Upper lobe of left lung (tissue), 4 donors: ENCODE results near the gene RERE.

Experiments
- EP300 ChIP-seq, 4 donors: sonication (generic); formaldehyde crosslinking; IDR thresholded peaks; one replicate each; pipeline ENCODE4 v1.5.1; 2017; ENCODE audit warnings: antibody characterized with exemption in 4 of 4, control low read depth in 2 of 4
- POLR2A ChIP-seq, 4 donors: fragments of 450-650 bp; IDR thresholded peaks; one replicate each; pipeline ENCODE4 v1.5.1; 2016 to 2017; ENCODE audit warnings: antibody characterized with exemption in 4 of 4, mild to moderate bottlenecking in 2 of 4
- POLR2AphosphoS5 ChIP-seq, 2 donors: sonication (generic); formaldehyde crosslinking; IDR thresholded peaks; one replicate each; pipeline ENCODE4 v1.5.1; 2017; ENCODE audit warnings: antibody characterized with exemption in 2 of 2
- TF ChIP-seq, protein P1 (sequence below), 6 experiments: fragments of 450-650 bp in 4 of 6; fragments of 200-600 bp in 2 of 6; sonication (generic) in 2 of 6; IDR thresholded peaks; one replicate each; pipeline ENCODE4 v1.5.1; 2016 to 2019; ENCODE audit warnings: antibody characterized with exemption in 6 of 6

DNA sequence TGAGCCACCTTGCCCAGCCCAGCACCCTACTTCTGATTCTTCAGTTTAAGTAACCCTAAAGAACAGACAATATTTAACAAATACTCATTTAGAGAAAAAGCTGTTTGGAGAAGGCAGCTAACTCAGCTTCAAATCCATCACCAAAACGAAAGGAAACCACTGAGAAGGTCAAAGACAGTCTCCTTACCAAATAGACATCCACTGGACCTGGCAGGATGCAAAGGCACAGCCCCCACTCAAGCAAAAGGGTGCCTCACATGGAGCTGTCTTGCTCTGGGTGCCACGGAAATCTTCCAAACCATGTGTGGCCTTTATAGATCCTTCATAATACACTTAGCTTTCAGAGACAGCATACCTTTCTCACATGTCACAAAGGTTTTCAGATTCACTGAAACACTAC lies 165.5 kb downstream of the RERE start:
- TF ChIP-seq POLR2A (IDR thresholded peaks at IDR 0.05) (no peak), POLR2AphosphoS5 (IDR thresholded peaks at IDR 0.05) (no peak), EP300 (IDR thresholded peaks at IDR 0.05) (no peak)
- TF ChIP-seq, protein P1, sequence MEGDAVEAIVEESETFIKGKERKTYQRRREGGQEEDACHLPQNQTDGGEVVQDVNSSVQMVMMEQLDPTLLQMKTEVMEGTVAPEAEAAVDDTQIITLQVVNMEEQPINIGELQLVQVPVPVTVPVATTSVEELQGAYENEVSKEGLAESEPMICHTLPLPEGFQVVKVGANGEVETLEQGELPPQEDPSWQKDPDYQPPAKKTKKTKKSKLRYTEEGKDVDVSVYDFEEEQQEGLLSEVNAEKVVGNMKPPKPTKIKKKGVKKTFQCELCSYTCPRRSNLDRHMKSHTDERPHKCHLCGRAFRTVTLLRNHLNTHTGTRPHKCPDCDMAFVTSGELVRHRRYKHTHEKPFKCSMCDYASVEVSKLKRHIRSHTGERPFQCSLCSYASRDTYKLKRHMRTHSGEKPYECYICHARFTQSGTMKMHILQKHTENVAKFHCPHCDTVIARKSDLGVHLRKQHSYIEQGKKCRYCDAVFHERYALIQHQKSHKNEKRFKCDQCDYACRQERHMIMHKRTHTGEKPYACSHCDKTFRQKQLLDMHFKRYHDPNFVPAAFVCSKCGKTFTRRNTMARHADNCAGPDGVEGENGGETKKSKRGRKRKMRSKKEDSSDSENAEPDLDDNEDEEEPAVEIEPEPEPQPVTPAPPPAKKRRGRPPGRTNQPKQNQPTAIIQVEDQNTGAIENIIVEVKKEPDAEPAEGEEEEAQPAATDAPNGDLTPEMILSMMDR (IDR thresholded peaks at IDR 0.05): no peak
